ENCODE data around the gene NT5DC3.

NT5DC3 gene

GRCh38 chr12:103729499-103729898 is 111.5 kb downstream of the NT5DC3 start:
- H3K27ac ChIP-seq (ENCODE audit: poor library complexity, severe bottlenecking): no peak overlapping the region
- DNase-seq (ENCODE audit: low spot score) (no peak), ATAC-seq (ENCODE audit: low read depth) (no peak)
- H3K27me3 ChIP-seq (ENCODE audit: insufficient read depth, poor library complexity, severe bottlenecking): no peaks in the 10 kb centered on the region
- no peak overlapping the region for H3K4me3 ChIP-seq (ENCODE audit: severe bottlenecking)
- TF ChIP-seq CTCF (IDR thresholded peaks at IDR 0.05; ENCODE audit: poor library complexity, severe bottlenecking): no peak
- H3K4me1 ChIP-seq (ENCODE audit: insufficient read depth, poor library complexity, severe bottlenecking): no peaks in the 10 kb centered on the region
- H3K9me3 ChIP-seq (ENCODE audit: severe bottlenecking): no peaks in the 10 kb centered on the region
- H3K36me3 ChIP-seq (ENCODE audit: low read depth): no peaks in the 10 kb centered on the region

- ATAC-seq (ENCODE audit: low read depth) (no peak), DNase-seq (ENCODE audit: low spot score) (no peak)
- Histone ChIP-seq H3K36me3 (ENCODE audit: low read depth) (no peaks in the 10 kb centered on the region), H3K9me3 (ENCODE audit: severe bottlenecking) (no peaks in the 10 kb centered on the region), H3K4me3 (ENCODE audit: severe bottlenecking) (no peak overlapping the region), H3K4me1 (ENCODE audit: insufficient read depth, poor library complexity, severe bottlenecking) (no peaks in the 10 kb centered on the region), H3K27me3 (ENCODE audit: insufficient read depth, poor library complexity, severe bottlenecking) (no peaks in the 10 kb centered on the region), H3K27ac (ENCODE audit: poor library complexity, severe bottlenecking) (no peak overlapping the region)
- TF ChIP-seq CTCF (IDR thresholded peaks at IDR 0.05; ENCODE audit: poor library complexity, severe bottlenecking): no peak
Measured at GRCh38 chr12:103728323-103728722, 112.7 kb downstream of the NT5DC3 start.

GRCh38 chr12:103727638-103728037 is 113.4 kb downstream of the NT5DC3 start:
- no peaks in the 10 kb centered on the region for H3K36me3 ChIP-seq (ENCODE audit: low read depth)
- TF ChIP-seq CTCF (IDR thresholded peaks at IDR 0.05; ENCODE audit: poor library complexity, severe bottlenecking): no peak
- H3K27ac ChIP-seq (ENCODE audit: poor library complexity, severe bottlenecking): no peak overlapping the region
- no peak overlapping the region for H3K4me3 ChIP-seq (ENCODE audit: severe bottlenecking)
- no peaks in the 10 kb centered on the region for H3K27me3 ChIP-seq (ENCODE audit: insufficient read depth, poor library complexity, severe bottlenecking)
- no peaks in the 10 kb centered on the region for H3K9me3 ChIP-seq (ENCODE audit: severe bottlenecking)
- H3K4me1 ChIP-seq (ENCODE audit: insufficient read depth, poor library complexity, severe bottlenecking): no peaks in the 10 kb centered on the region
- DNase-seq (ENCODE audit: low spot score) (no peak), ATAC-seq (ENCODE audit: low read depth) (no peak)

- TF ChIP-seq CTCF (IDR thresholded peaks at IDR 0.05; ENCODE audit: poor library complexity, severe bottlenecking): no peak
- no peaks in the 10 kb centered on the region for H3K4me1 ChIP-seq (ENCODE audit: insufficient read depth, poor library complexity, severe bottlenecking)
Measured at GRCh38 chr12:103725398-103725797, 115.6 kb downstream of the NT5DC3 start.

More at GRCh38 chr12:103725398-103725797, 115.6 kb downstream of the NT5DC3 start:
- Histone ChIP-seq H3K9me3 (ENCODE audit: severe bottlenecking) (no peaks in the 10 kb centered on the region), H3K27ac (ENCODE audit: poor library complexity, severe bottlenecking) (no peak overlapping the region), H3K27me3 (ENCODE audit: insufficient read depth, poor library complexity, severe bottlenecking) (no peaks in the 10 kb centered on the region), H3K36me3 (ENCODE audit: low read depth) (no peaks in the 10 kb centered on the region), H3K4me3 (ENCODE audit: severe bottlenecking) (no peak overlapping the region)
- DNase-seq (ENCODE audit: low spot score): no peak
- ATAC-seq (ENCODE audit: low read depth): no peak

Measured in RWPE2 (cell line).